OCI-M2 (cell line): ENCODE measurements around the gene THG1L.
A peak's percentile ranks its signal among the peaks of the same experiment; 100 is the strongest.
"Not testable (repeated sequence)": the region's sequence is repeated elsewhere in the genome, so short reads cannot be mapped to it uniquely, and the experiment has no call there.

ENCODE experiments used
- DNase-seq: peaks from one replicate; lab custom pipeline; 2025; ENCODE audit not compliant: unreplicated experiment; lab: John Stamatoyannopoulos, UW

THG1L gene

GRCh38 chr5:157726607-157727006 is 4.6 kb upstream of the THG1L start:
- DNase-seq = not testable (repeated sequence)

- DNase-seq = not testable (repeated sequence)
Observed at GRCh38 chr5:157727858-157728257, 3.4 kb upstream of the THG1L start.

- no peak for DNase-seq
Observed at GRCh38 chr5:157729858-157730257, 1.4 kb upstream of the THG1L start.

GRCh38 chr5:157730900-157731271 is 334 bp upstream of the THG1L start:
- DNase-seq = no peak

GRCh38 chr5:157732130-157732514 is 902 bp downstream of the THG1L start:
- DNase-seq = no peak

- DNase-seq = peak; percentile 44
Observed at GRCh38 chr5:157732596-157733262, 1.5 kb downstream of the THG1L start.

- no peak for DNase-seq
Observed at GRCh38 chr5:157734436-157734835, 3.2 kb downstream of the THG1L start.

- DNase-seq = no peak
Observed at GRCh38 chr5:157735991-157736390, 4.8 kb downstream of the THG1L start.

- DNase-seq = no peak
Observed at GRCh38 chr5:157739388-157740228, 8.4 kb downstream of the THG1L start.

GRCh38 chr5:157740229-157740610 is 9.0 kb downstream of the THG1L start:
- DNase-seq = no peak

- no peak for DNase-seq
Observed at GRCh38 chr5:157741131-157741530, 9.9 kb downstream of the THG1L start.

- peak; percentile 70 for DNase-seq
Observed at GRCh38 chr5:157743163-157744050, 12.2 kb downstream of the THG1L start, which contains the start of gene LSM11. Gene LSM11, plus strand, starts transcription at chr5:157743712. Its CDS starts 39 bp downstream, at chr5:157743751.

- DNase-seq = no peak
Observed at GRCh38 chr5:157744051-157745011, 13.1 kb downstream of the THG1L start.

GRCh38 chr5:157745041-157745456 is 13.8 kb downstream of the THG1L start:
- DNase-seq = no peak

GRCh38 chr5:157747173-157747740 is 16.0 kb downstream of the THG1L start:
- no peak for DNase-seq

- DNase-seq = no peak
Observed at GRCh38 chr5:157747766-157748700, 16.8 kb downstream of the THG1L start.

GRCh38 chr5:157748760-157749461 is 17.7 kb downstream of the THG1L start:
- no peak for DNase-seq

GRCh38 chr5:157749462-157749799 is 18.2 kb downstream of the THG1L start:
- DNase-seq = no peak
